Naive B cell (primary cell): ENCODE measurements around the gene CFAP74. TPM values are rescaled to one million over a fixed set of nuclear protein-coding genes. Genes with fewer than 3 reads are reported as not detected.

Experiments used
- ATAC-seq, 2 donors: fragments of 150-1000 bp; cut with Tn5 transposase; 2 replicates each; pipeline ENCODE4 v1.10.0; 2021; ENCODE audit warnings: low read depth in 2 of 2, mild to moderate bottlenecking in 2 of 2, moderate library complexity in 2 of 2
- DNase-seq: peaks from one replicate; pipeline ENCODE4 v3.0.0; 2022
- H3K27ac Mint-ChIP-seq, 6 donors: one replicate each; pipeline ENCODE4 v1.8.0; 2020 to 2022; ENCODE audit warnings: mild to moderate bottlenecking in 6 of 6, mixed read lengths in 6 of 6, moderate library complexity in 5 of 6, inconsistent platforms in 2 of 6
- H3K27me3 Mint-ChIP-seq, 3 donors: one replicate each; pipeline ENCODE4 v1.8.0; 2021 to 2022; ENCODE audit warnings: mixed read lengths in 3 of 3, mild to moderate bottlenecking in 1 of 3
- H3K36me3 Mint-ChIP-seq, 2 donors: one replicate each; pipeline ENCODE4 v1.8.0; 2020 to 2022; ENCODE audit warnings: mixed read lengths in 2 of 2, inconsistent platforms in 1 of 2, mild to moderate bottlenecking in 1 of 2
- H3K4me1 Mint-ChIP-seq, 3 donors: one replicate each; pipeline ENCODE4 v1.8.0; 2020 to 2022; ENCODE audit warnings: mixed read lengths in 3 of 3, inconsistent platforms in 1 of 3, mild to moderate bottlenecking in 1 of 3, moderate library complexity in 1 of 3
- H3K4me3 Mint-ChIP-seq, 8 donors: one replicate each; pipeline ENCODE4 v1.8.0; 2020 to 2022; ENCODE audit warnings: mild to moderate bottlenecking in 8 of 8, mixed read lengths in 8 of 8, moderate library complexity in 8 of 8, inconsistent platforms in 2 of 8
- H3K9me3 Mint-ChIP-seq, 7 donors: one replicate each; pipeline ENCODE4 v1.8.0; 2020 to 2022; ENCODE audit warnings: mixed read lengths in 7 of 7, mild to moderate bottlenecking in 5 of 7, inconsistent platforms in 2 of 7, moderate library complexity in 1 of 7
- polyA plus RNA-seq, 6 donors: library from polyadenylated mRNA; unstranded; fragments of 300-500 nt; fragmentation: Illumina TruSeq; gene quantifications; one replicate each; pipeline ENCODE4 v1.2.3, GENCODE V29; 2021; ENCODE audit warnings: low read depth in 6 of 6

CFAP74 gene
- polyA plus RNA-seq, 6 donors from 2014 or later: not detected

- no peaks in the 10 kb centered on the region for H3K36me3 Mint-ChIP-seq
- H3K27me3 Mint-ChIP-seq: peaks cover 0 to 13% (median 8%) of the 10 kb centered on the region in 3 donors
- peaks cover 0 to 5% (median 3%) of the 10 kb centered on the region in 3 donors for H3K4me1 Mint-ChIP-seq
- H3K9me3 Mint-ChIP-seq: peaks cover 0 to 2% (median 0%) of the 10 kb centered on the region in 7 donors
- ATAC-seq (no peak), DNase-seq (no peak)
- H3K4me3 Mint-ChIP-seq: peak overlapping the region; percentile 50 to 80 (median 55)
- H3K27ac Mint-ChIP-seq: no peak overlapping the region
Observed at GRCh38 chr1:1917995-1918900, 85.3 kb downstream of the CFAP74 start.

- no peak for DNase-seq
- H3K4me1 Mint-ChIP-seq: peaks cover 0 to 5% (median 3%) of the 10 kb centered on the region in 3 donors
- H3K27ac Mint-ChIP-seq: no peak overlapping the region
- ATAC-seq: no peak
- H3K9me3 Mint-ChIP-seq: peaks cover 0 to 2% (median 0%) of the 10 kb centered on the region in 7 donors
- peaks cover 0 to 8% (median 6%) of the 10 kb centered on the region in 3 donors for H3K27me3 Mint-ChIP-seq
- peak overlapping the region in 7 of 8 donors; percentile 52 to 69 (median 55) for H3K4me3 Mint-ChIP-seq
- H3K36me3 Mint-ChIP-seq: no peaks in the 10 kb centered on the region
Observed at GRCh38 chr1:1917304-1917976, 86.1 kb downstream of the CFAP74 start.

- Mint-ChIP-seq H3K4me1 (peaks cover 0 to 5% (median 3%) of the 10 kb centered on the region in 3 donors), H3K27ac (peak overlapping the region in 1 of 6 donors; percentile 16), H3K4me3 (peak overlapping the region in 2 of 8 donors; percentile 24 to 34), H3K27me3 (peaks cover 0 to 8% (median 5%) of the 10 kb centered on the region in 3 donors), H3K9me3 (peaks cover 0 to 2% (median 0%) of the 10 kb centered on the region in 7 donors), H3K36me3 (no peaks in the 10 kb centered on the region)
- no peak for DNase-seq
- ATAC-seq: no peak
Observed at GRCh38 chr1:1916851-1917251, 86.7 kb downstream of the CFAP74 start.

- Mint-ChIP-seq H3K4me3 (peak overlapping the region in 2 of 8 donors; percentile 24 to 57), H3K4me1 (peaks cover 0 to 5% (median 3%) of the 10 kb centered on the region in 3 donors), H3K27me3 (peaks cover 0 to 8% (median 5%) of the 10 kb centered on the region in 3 donors), H3K36me3 (no peaks in the 10 kb centered on the region), H3K9me3 (peaks cover 0 to 2% (median 0%) of the 10 kb centered on the region in 7 donors), H3K27ac (peak overlapping the region in 1 of 6 donors; percentile 73)
- DNase-seq (no peak), ATAC-seq (no peak)
Observed at GRCh38 chr1:1915911-1916840, 87.4 kb downstream of the CFAP74 start.

GRCh38 chr1:1914971-1915692 lies 88.5 kb downstream of the CFAP74 start, which contains the start of gene CALML6:
Gene CALML6 (plus strand): TSS chr1:1915260. CDS start chr1:1915281, 21 bp downstream.
- Mint-ChIP-seq H3K27ac (no peak within 1 kb of the TSS), H3K36me3 (no peaks in the 10 kb centered on the region), H3K4me1 (peaks cover 3 to 9% (median 7%) of the 10 kb centered on the region in 3 donors), H3K4me3 (no peak within 1 kb of the TSS), H3K27me3 (peaks cover 0 to 8% (median 5%) of the 10 kb centered on the region in 3 donors), H3K9me3 (peaks cover 0 to 2% (median 0%) of the 10 kb centered on the region in 7 donors)
- DNase-seq (no peak), ATAC-seq (no peak)

- ATAC-seq (no peak), DNase-seq (no peak)
- Mint-ChIP-seq H3K4me1 (peaks cover 8 to 14% (median 11%) of the 10 kb centered on the region in 3 donors), H3K4me3 (no peak overlapping the region), H3K27me3 (peaks cover 0 to 8% (median 5%) of the 10 kb centered on the region in 3 donors), H3K27ac (no peak overlapping the region), H3K36me3 (no peaks in the 10 kb centered on the region), H3K9me3 (peaks cover 0 to under 1% (median 0%) of the 10 kb centered on the region in 7 donors)
Observed at GRCh38 chr1:1914101-1914970, 89.2 kb downstream of the CFAP74 start.

GRCh38 chr1:1911350-1912041 lies 92.1 kb downstream of the CFAP74 start:
- DNase-seq (no peak), ATAC-seq (no peak)
- H3K4me1 Mint-ChIP-seq: peaks cover 8 to 19% (median 13%) of the 10 kb centered on the region in 3 donors
- no peaks in the 10 kb centered on the region for H3K36me3 Mint-ChIP-seq
- H3K9me3 Mint-ChIP-seq: no peaks in the 10 kb centered on the region
- H3K4me3 Mint-ChIP-seq: peak overlapping the region in 5 of 8 donors; percentile 34 to 78 (median 35)
- H3K27ac Mint-ChIP-seq: peak overlapping the region in 4 of 6 donors; percentile 44 to 94 (median 68)
- peaks cover 0 to 8% (median 5%) of the 10 kb centered on the region in 3 donors for H3K27me3 Mint-ChIP-seq

- Mint-ChIP-seq H3K9me3 (no peaks in the 10 kb centered on the region), H3K4me1 (peaks cover 14 to 26% (median 19%) of the 10 kb centered on the region in 3 donors)
- no peak for DNase-seq
Observed at GRCh38 chr1:1910651-1911331, 92.8 kb downstream of the CFAP74 start.

GRCh38 chr1:1910033-1910465 lies 93.5 kb downstream of the CFAP74 start:
- Mint-ChIP-seq H3K36me3 (no peaks in the 10 kb centered on the region), H3K4me1 (peaks cover 14 to 26% (median 19%) of the 10 kb centered on the region in 3 donors), H3K27ac (peak overlapping the region; percentile 66 to 84 (median 79)), H3K9me3 (no peaks in the 10 kb centered on the region), H3K27me3 (peaks cover 0 to 8% (median 0%) of the 10 kb centered on the region in 3 donors), H3K4me3 (peak overlapping the region; percentile 81 to 94 (median 89))
- DNase-seq (no peak), ATAC-seq (no peak)

More at GRCh38 chr1:1910651-1911331, 92.8 kb downstream of the CFAP74 start:
- Mint-ChIP-seq H3K27ac (peak overlapping the region in 3 of 6 donors; percentile 44 to 80 (median 75)), H3K27me3 (peaks cover 0 to 8% (median 0%) of the 10 kb centered on the region in 3 donors), H3K36me3 (no peaks in the 10 kb centered on the region), H3K4me3 (peak overlapping the region; percentile 81 to 94 (median 89))
- no peak for ATAC-seq

- Mint-ChIP-seq H3K36me3 (no peaks in the 10 kb centered on the region), H3K4me3 (peak overlapping the region in 7 of 8 donors; percentile 44 to 91 (median 69)), H3K9me3 (no peaks in the 10 kb centered on the region), H3K27me3 (peaks cover 0 to 2% (median 0%) of the 10 kb centered on the region in 3 donors), H3K27ac (peak overlapping the region in 2 of 6 donors; percentile 78 to 96), H3K4me1 (peaks cover 14 to 24% (median 19%) of the 10 kb centered on the region in 3 donors)
- ATAC-seq (no peak), DNase-seq (no peak)
Observed at GRCh38 chr1:1908506-1908791, 95.1 kb downstream of the CFAP74 start.
